H1 (cell line): ENCODE measurements around the gene ZNF804B. TPM values are rescaled to one million over a fixed set of nuclear protein-coding genes. Genes with fewer than 3 reads are reported as not detected.

Source experiments
- CTCF ChIA-PET: fragments of 300-600 bp; sonication (Branson Sonifier 250); formaldehyde crosslinking; loops from one replicate; lab custom pipeline; 2021; ENCODE audit not compliant: partially characterized antibody; lab: Charles Lee
- POLR2A ChIA-PET: fragments of 300-600 bp; sonication (Branson Sonifier 250); formaldehyde crosslinking; loops from one replicate; lab custom pipeline; 2021; ENCODE audit warnings: inconsistent platforms; ENCODE audit not compliant: partially characterized antibody; lab: Charles Lee
- DNase-seq, 2 experiments: peaks; one replicate each; pipeline versions ENCODE4 v3.0.0 to v3.0.0-alpha.2; 2010 to 2022; ENCODE audit warnings: low spot score in 2 of 2, low read depth in 1 of 2, mixed read lengths in 1 of 2
- FAIRE-seq: peaks from 2 replicates; lab custom pipeline; 2011; peaks lifted over from hg19 to GRCh38; lab: Jason Lieb, UNC
- H2AFZ ChIP-seq: 2 replicates; pipeline ENCODE4 v1.8.1; 2012; ENCODE audit warnings: low read length, inconsistent platforms
- H2AK5ac ChIP-seq: 2 replicates; pipeline ENCODE4 v1.6.1; 2013; ENCODE audit warnings: low read depth, low read length
- H2BK120ac ChIP-seq: replicated peaks from 2 replicates; pipeline ENCODE3; 2013; ENCODE audit warnings: low read depth, low read length, inconsistent platforms
- H2BK12ac ChIP-seq: 2 replicates; pipeline ENCODE4 v1.6.1; 2013; ENCODE audit warnings: low read depth, low read length
- H2BK15ac ChIP-seq: 2 replicates; pipeline ENCODE4 v1.6.1; 2013; ENCODE audit warnings: low read length
- H2BK20ac ChIP-seq: 2 replicates; pipeline ENCODE4 v1.6.1; 2013; ENCODE audit warnings: low read length
- H2BK5ac ChIP-seq: 2 replicates; pipeline ENCODE4 v1.6.1; 2013; ENCODE audit warnings: low read depth, low read length
- H3K14ac ChIP-seq: 2 replicates; pipeline ENCODE4 v1.6.1; 2013; ENCODE audit warnings: inconsistent platforms; ENCODE audit not compliant: insufficient read length
- H3K18ac ChIP-seq: 2 replicates; pipeline ENCODE4 v1.6.1; 2013; ENCODE audit warnings: low read length; ENCODE audit errors: extremely low read depth
- H3K23ac ChIP-seq: 2 replicates; pipeline ENCODE4 v1.6.1; 2013; ENCODE audit warnings: inconsistent platforms; ENCODE audit not compliant: insufficient read length
- H3K23me2 ChIP-seq: 2 replicates; pipeline ENCODE4 v1.6.1; 2013; ENCODE audit warnings: low read depth, low read length
- H3K27ac ChIP-seq: 2 replicates; pipeline ENCODE4 v1.6.1; 2011; ENCODE audit warnings: low read depth, low read length, inconsistent platforms
- H3K27me3 ChIP-seq, 4 experiments: replicated peaks in 1 of 4; 1 replicate in 1 of 4; 2 replicates in 3 of 4; pipeline versions ENCODE4 v1.6.1 to v1.8.1; 2011 to 2013; ENCODE audit warnings: low read length in 3 of 4, mild to moderate bottlenecking in 3 of 4, inconsistent platforms in 2 of 4, mixed read lengths in 2 of 4, moderate library complexity in 1 of 4; ENCODE audit not compliant: control insufficient read depth in 3 of 4, insufficient read depth in 3 of 4; ENCODE audit errors: extremely low read depth in 1 of 4
- H3K36me3 ChIP-seq, 4 experiments: 2 replicates each; pipeline versions ENCODE4 v1.6.1 to v1.8.1; 2011 to 2013; ENCODE audit warnings: mild to moderate bottlenecking in 4 of 4, low read length in 3 of 4, moderate library complexity in 2 of 4, control low read depth in 1 of 4, inconsistent platforms in 1 of 4; ENCODE audit not compliant: insufficient read depth in 4 of 4, control insufficient read depth in 2 of 4
- H3K4ac ChIP-seq: replicated peaks from 2 replicates; pipeline ENCODE3; 2013; ENCODE audit warnings: low read length, low read depth, mixed read lengths, inconsistent platforms; ENCODE audit not compliant: insufficient read length
- H3K4me1 ChIP-seq, 4 experiments: replicated peaks in 1 of 4; 1 replicate in 1 of 4; 2 replicates in 3 of 4; pipeline versions ENCODE4 v1.6.1 to v1.8.1; 2011 to 2013; ENCODE audit warnings: low read length in 3 of 4, inconsistent platforms in 2 of 4, mixed read lengths in 1 of 4; ENCODE audit not compliant: insufficient read depth in 4 of 4, control insufficient read depth in 3 of 4
- H3K4me2 ChIP-seq, 2 experiments: 2 replicates each; pipeline versions ENCODE4 v1.6.1 to v1.8.1; 2011 to 2013; ENCODE audit warnings: low read depth in 2 of 2, low read length in 2 of 2, control low read depth in 1 of 2, inconsistent platforms in 1 of 2, mild to moderate bottlenecking in 1 of 2; ENCODE audit not compliant: insufficient read depth in 1 of 2
- H3K4me3 ChIP-seq, 4 experiments: fragments of 200-600, 300-600 bp in 1 of 4; sonication (generic), shearing (Covaris generic), sonication (Bioruptor Twin) in 1 of 4; 2 replicates each; pipeline versions ENCODE4 v1.5.1 to v1.8.1; 2011 to 2016; ENCODE audit warnings: low read length in 4 of 4, low read depth in 3 of 4, control low read depth in 2 of 4, inconsistent platforms in 2 of 4, mild to moderate bottlenecking in 2 of 4, mixed read lengths in 1 of 4, moderate library complexity in 1 of 4; ENCODE audit not compliant: insufficient read depth in 2 of 4; ENCODE audit errors: extremely low read depth in 1 of 4
- H3K56ac ChIP-seq: replicated peaks from 2 replicates; pipeline ENCODE3; 2013; ENCODE audit warnings: low read depth, mild to moderate bottlenecking, mixed read lengths, low read length, inconsistent platforms; ENCODE audit not compliant: insufficient read length
- H3K79me1 ChIP-seq: 2 replicates; pipeline ENCODE4 v1.6.1; 2013; ENCODE audit warnings: low read depth, low read length, control low read depth
- H3K79me2 ChIP-seq, 2 experiments: 2 replicates each; pipeline versions ENCODE4 v1.6.1 to v1.8.1; 2012 to 2013; ENCODE audit warnings: low read length in 2 of 2, mild to moderate bottlenecking in 2 of 2, inconsistent platforms in 1 of 2; ENCODE audit not compliant: insufficient read depth in 2 of 2, control insufficient read depth in 1 of 2
- H3K9ac ChIP-seq, 4 experiments: replicated peaks in 1 of 4; 1 replicate in 1 of 4; 2 replicates in 3 of 4; pipeline versions ENCODE4 v1.6.1 to v1.8.1; 2011 to 2013; ENCODE audit warnings: low read depth in 3 of 4, low read length in 3 of 4, control low read depth in 2 of 4, mild to moderate bottlenecking in 2 of 4, moderate library complexity in 2 of 4, inconsistent platforms in 1 of 4; ENCODE audit errors: extremely low read depth in 1 of 4
- H3K9me3 ChIP-seq, 2 experiments: 2 replicates each; pipeline versions ENCODE4 v1.6.1 to v1.8.1; 2012 to 2013; ENCODE audit warnings: mild to moderate bottlenecking in 2 of 2, moderate library complexity in 2 of 2, control low read depth in 1 of 2, inconsistent platforms in 1 of 2, low read depth in 1 of 2, low read length in 1 of 2, mixed read lengths in 1 of 2; ENCODE audit not compliant: insufficient read depth in 2 of 2
- H4K20me1 ChIP-seq, 2 experiments: replicated peaks in 1 of 2; 2 replicates each; pipeline versions ENCODE3 to v1.8.1; 2011 to 2013; ENCODE audit warnings: inconsistent platforms in 2 of 2, low read length in 2 of 2, mild to moderate bottlenecking in 1 of 2; ENCODE audit not compliant: insufficient read depth in 2 of 2, control insufficient read depth in 1 of 2
- H4K5ac ChIP-seq: 2 replicates; pipeline ENCODE4 v1.6.1; 2013; ENCODE audit warnings: low read length, low read depth, mixed read lengths, inconsistent platforms; ENCODE audit not compliant: insufficient read length
- H4K8ac ChIP-seq: 2 replicates; pipeline ENCODE4 v1.8.0; 2013; ENCODE audit warnings: mild to moderate bottlenecking, moderate library complexity, low read length, inconsistent platforms; ENCODE audit not compliant: insufficient read depth; ENCODE audit errors: extremely low read depth
- H4K91ac ChIP-seq: replicated peaks from 2 replicates; pipeline ENCODE3; 2013; ENCODE audit warnings: low read length, mixed read lengths, inconsistent platforms; ENCODE audit not compliant: insufficient read length
- CBX8 ChIP-seq: fragments of 300-800, 300-1000 bp; sonication (generic); IDR thresholded peaks from 2 replicates; pipeline ENCODE4 v1.7.1; 2016; ENCODE audit warnings: low read depth, low read length, borderline replicate concordance
- CEBPB ChIP-seq: IDR thresholded peaks from 2 replicates; pipeline ENCODE4 v1.6.1; 2012; ENCODE audit warnings: low read depth, low read length
- FOSL1 ChIP-seq: IDR thresholded peaks from 2 replicates; pipeline ENCODE4 v1.6.1; 2011; ENCODE audit warnings: mild to moderate bottlenecking, low read depth, low read length, moderate library complexity; ENCODE audit not compliant: insufficient read depth
- KDM5A ChIP-seq: fragments of 200-600 bp; IDR thresholded peaks from 2 replicates; pipeline ENCODE4 v1.7.1; 2012; ENCODE audit warnings: mild to moderate bottlenecking, low read length, inconsistent platforms, mixed read lengths
- PHF8 ChIP-seq: fragments of 200-600 bp; sonication (generic); conservative IDR thresholded peaks from 2 replicates; pipeline ENCODE4 v1.7.1; 2012; ENCODE audit warnings: low read depth, mild to moderate bottlenecking, inconsistent platforms, low read length, moderate library complexity
- POLR2AphosphoS5 ChIP-seq: IDR thresholded peaks from 2 replicates; pipeline ENCODE4 v1.6.1; 2011; ENCODE audit warnings: low read depth, low read length
- RAD21 ChIP-seq, 2 experiments: IDR thresholded peaks in 1 of 2; conservative IDR thresholded peaks in 1 of 2; 2 replicates each; pipeline ENCODE4 v1.6.1; 2011; ENCODE audit warnings: low read depth in 2 of 2, low read length in 2 of 2, improper control_type of control experiment in 1 of 2, inconsistent platforms in 1 of 2, mild to moderate bottlenecking in 1 of 2, moderate library complexity in 1 of 2
- SP1 ChIP-seq: IDR thresholded peaks from 2 replicates; pipeline ENCODE4 v1.6.1; 2011; ENCODE audit warnings: low read depth, low read length
- SRF ChIP-seq: IDR thresholded peaks from 2 replicates; pipeline ENCODE4 v1.6.1; 2011; ENCODE audit warnings: mild to moderate bottlenecking, low read depth, low read length, moderate library complexity
- SUZ12 ChIP-seq: fragments of 200-600 bp; sonication (generic); IDR thresholded peaks from 2 replicates; pipeline ENCODE4 v1.6.1; 2012; ENCODE audit warnings: mild to moderate bottlenecking, inconsistent platforms, low read length, moderate library complexity, mixed read lengths
- YY1 ChIP-seq: IDR thresholded peaks from 2 replicates; pipeline ENCODE4 v1.6.1; 2011; ENCODE audit warnings: low read depth, mild to moderate bottlenecking, low read length
- ZNF274 ChIP-seq: IDR thresholded peaks from 2 replicates; pipeline ENCODE4 v1.7.0; 2012; ENCODE audit warnings: low read length, borderline replicate concordance; ENCODE audit errors: extremely low read depth
- WGBS, 2 experiments: shearing (Covaris generic) in 1 of 2; methylation state at CpG; one replicate each; pipeline versions ENCODE4 v1.1.6 to v1.1.7; 2013 to 2015; ENCODE audit warnings: low lambda C conversion rate in 2 of 2, mixed read lengths in 2 of 2, inconsistent platforms in 1 of 2, low coverage in 1 of 2, missing lambda C conversion rate in 1 of 2; ENCODE audit not compliant: insufficient replicate concordance in 2 of 2, insufficient coverage in 1 of 2, insufficient read length in 1 of 2; ENCODE audit errors: extremely low coverage in 1 of 2, missing lambda C conversion rate in 1 of 2; 5-methylcytosine and 5-hydroxymethylcytosine counted together
- polyA plus RNA-seq, 7 experiments: library from polyadenylated mRNA; depleted of rRNA in 3 of 7; stranded (reverse) in 5 of 7; unstranded in 2 of 7; fragments of >200 nt in 5 of 7; fragments of 200-250 nt in 2 of 7; gene quantifications; 1 replicate in 5 of 7; 2 replicates in 1 of 7; 4 replicates in 1 of 7; pipeline versions ENCODE4 v1.2.1 to v1.2.3, GENCODE V29; 2011 to 2013; ENCODE audit warnings: missing spikeins in 2 of 7, mixed read lengths in 2 of 7
- total RNA-seq: library from RNA; stranded (reverse); fragmentation: NEBNext Ultra II Directional; extraction: Animal tissue kit (Norgen Biotek cat#: 25700); gene quantifications from 2 replicates; pipeline ENCODE4 v1.2.1, GENCODE V29; 2021
- TF ChIP-seq, protein P1 (sequence below): IDR thresholded peaks from 2 replicates; pipeline ENCODE4 v1.6.1; 2011; ENCODE audit warnings: low read length, improper control_type of control experiment
- TF ChIP-seq, protein P2 (sequence below): IDR thresholded peaks from 2 replicates; pipeline ENCODE4 v1.6.1; 2012; ENCODE audit warnings: inconsistent platforms

ZNF804B gene
- total and polyA plus RNA-seq, 2 of the 8 experiments (the other 6 are each of a cell fraction or from before 2014, with no cell fraction given) = not detected

DNA sequence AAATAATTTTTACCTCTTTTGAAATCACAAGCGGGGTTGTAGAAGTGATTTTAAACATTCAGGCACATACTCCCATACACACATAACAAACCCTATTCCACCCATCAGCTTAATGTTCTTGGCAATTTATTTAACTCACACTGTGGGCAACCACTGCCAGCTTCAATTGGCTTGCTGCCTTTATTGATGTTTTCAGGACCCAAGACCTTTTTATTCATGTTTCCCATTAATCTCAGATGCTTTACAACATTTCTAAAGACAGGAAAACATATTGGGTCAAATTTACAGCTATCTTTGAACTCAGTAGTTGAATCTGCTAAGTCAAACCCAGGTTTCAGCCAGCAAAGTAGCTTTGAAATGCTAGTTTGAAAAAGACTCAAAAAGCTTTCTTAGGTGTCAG, 109.0 kb downstream of the ZNF804B start:
- Histone ChIP-seq H3K79me2 (no peaks in the 10 kb centered on the region), H3K4me1 (no peaks in the 10 kb centered on the region), H4K8ac (no peak overlapping the region), H3K79me1 (no peaks in the 10 kb centered on the region), H3K4ac (no peak overlapping the region), H2BK5ac (no peak overlapping the region), H3K9ac (no peak overlapping the region), H3K4me3 (no peak overlapping the region), H3K18ac (no peak overlapping the region), H3K9me3 (peaks cover 0 to 2% of the 10 kb centered on the region in 2 experiments; a peak in 1 of 4 replicates), H2BK15ac (no peak overlapping the region), H3K23me2 (no peaks in the 10 kb centered on the region), H2AK5ac (no peak overlapping the region), H2AFZ (no peak overlapping the region), H4K20me1 (no peaks in the 10 kb centered on the region), H3K36me3 (no peaks in the 10 kb centered on the region), H3K23ac (no peak overlapping the region), H4K91ac (no peak overlapping the region), H3K27ac (no peak overlapping the region), H3K56ac (no peak overlapping the region), H3K27me3 (no peaks in the 10 kb centered on the region), H2BK12ac (no peak overlapping the region), H3K4me2 (no peak overlapping the region), H4K5ac (no peak overlapping the region), H2BK20ac (no peak overlapping the region), H2BK120ac (no peak overlapping the region), H3K14ac (no peak overlapping the region)
- DNase-seq (no peak), FAIRE-seq (no peak)
- ChIA-PET CTCF (no interaction called here), POLR2A (no interaction called here)
- 100% methylated on average over 1 of the region's 1 CpG; no CpG with 5 or more reads in 1 of the 2 experiments for WGBS, 2 experiments
- TF ChIP-seq, protein P1, sequence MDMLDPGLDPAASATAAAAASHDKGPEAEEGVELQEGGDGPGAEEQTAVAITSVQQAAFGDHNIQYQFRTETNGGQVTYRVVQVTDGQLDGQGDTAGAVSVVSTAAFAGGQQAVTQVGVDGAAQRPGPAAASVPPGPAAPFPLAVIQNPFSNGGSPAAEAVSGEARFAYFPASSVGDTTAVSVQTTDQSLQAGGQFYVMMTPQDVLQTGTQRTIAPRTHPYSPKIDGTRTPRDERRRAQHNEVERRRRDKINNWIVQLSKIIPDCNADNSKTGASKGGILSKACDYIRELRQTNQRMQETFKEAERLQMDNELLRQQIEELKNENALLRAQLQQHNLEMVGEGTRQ = no peak
- no peak for TF ChIP-seq YY1
- TF ChIP-seq PHF8 = no peak
- no peak for TF ChIP-seq SP1
- no peak for TF ChIP-seq KDM5A
- TF ChIP-seq SUZ12 = no peak
- TF ChIP-seq CEBPB = no peak
- no peak for TF ChIP-seq FOSL1
- TF ChIP-seq POLR2AphosphoS5 = no peak
- TF ChIP-seq SRF = no peak
- TF ChIP-seq CBX8 = no peak
- no peak for TF ChIP-seq RAD21 (IDR thresholded peaks at IDR 0.05 in 1 of 2, conservative IDR thresholded peaks at IDR 0.05 in 1 of 2; ENCODE audit: low read depth in 2 of 2, low read length in 2 of 2)
- TF ChIP-seq, protein P2, sequence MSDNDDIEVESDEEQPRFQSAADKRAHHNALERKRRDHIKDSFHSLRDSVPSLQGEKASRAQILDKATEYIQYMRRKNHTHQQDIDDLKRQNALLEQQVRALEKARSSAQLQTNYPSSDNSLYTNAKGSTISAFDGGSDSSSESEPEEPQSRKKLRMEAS = no peak
- TF ChIP-seq ZNF274 = no peak
